DOHH2 (cell line): ENCODE data around the gene OTUD7B.

Source experiments
- H3F3A ChIP-seq: fragments of 200-600 bp; sonication (generic), shearing (Covaris generic); 2 replicates; pipeline ENCODE4 v1.6.0; 2016; ENCODE audit warnings: antibody characterized with exemption, mild to moderate bottlenecking; ENCODE audit not compliant: control insufficient read depth, insufficient read depth
- H3K27ac ChIP-seq: fragments of 200-600 bp; sonication (generic); 2 replicates; pipeline ENCODE4 v1.5.1; 2014; ENCODE audit warnings: low read depth, mild to moderate bottlenecking, low read length, moderate library complexity
- H3K27me3 ChIP-seq: fragments of 200-600 bp; sonication (generic); 2 replicates; pipeline ENCODE4 v1.6.1; 2014; ENCODE audit warnings: mild to moderate bottlenecking, low read length, mixed read lengths; ENCODE audit not compliant: control insufficient read depth
- H3K36me3 ChIP-seq: fragments of 200-600 bp; sonication (generic); 2 replicates; pipeline ENCODE4 v1.6.1; 2014; ENCODE audit warnings: mild to moderate bottlenecking, low read length, moderate library complexity, mixed read lengths; ENCODE audit not compliant: control insufficient read depth
- H3K4me1 ChIP-seq: fragments of 200-600 bp; sonication (generic); 2 replicates; pipeline ENCODE4 v1.6.1; 2014; ENCODE audit warnings: mild to moderate bottlenecking, low read length, mixed read lengths; ENCODE audit not compliant: control insufficient read depth
- H3K4me2 ChIP-seq: fragments of 200-600 bp; sonication (generic); 2 replicates; pipeline ENCODE4 v1.6.0; 2014; ENCODE audit warnings: mild to moderate bottlenecking, low read length, moderate library complexity
- H3K4me3 ChIP-seq: fragments of 200-600 bp; sonication (generic); 2 replicates; pipeline ENCODE4 v1.5.1; 2014; ENCODE audit warnings: mild to moderate bottlenecking, low read length, mixed read lengths
- H3K79me2 ChIP-seq: fragments of 200-600 bp; sonication (generic); 2 replicates; pipeline ENCODE4 v1.6.1; 2014; ENCODE audit warnings: mild to moderate bottlenecking, low read length, mixed read lengths; ENCODE audit not compliant: control insufficient read depth
- H3K9me2 ChIP-seq: fragments of 200-600 bp; sonication (generic); replicated peaks from 2 replicates; pipeline ENCODE4 v1.6.1; 2014; ENCODE audit warnings: mild to moderate bottlenecking, low read length, mixed read lengths; ENCODE audit not compliant: control insufficient read depth
- H3K9me3 ChIP-seq: fragments of 200-600 bp; sonication (generic); 2 replicates; pipeline ENCODE4 v1.6.1; 2014; ENCODE audit warnings: antibody characterized with exemption, low read length, mixed read lengths; ENCODE audit not compliant: control insufficient read depth, insufficient read depth
- H4K20me1 ChIP-seq: fragments of 200-600 bp; sonication (generic); 2 replicates; pipeline ENCODE4 v1.6.0; 2014; ENCODE audit warnings: low read depth, mild to moderate bottlenecking, antibody characterized with exemption, low read length, moderate library complexity; ENCODE audit not compliant: control insufficient read depth, insufficient read depth
- EZH2phosphoT487 ChIP-seq: fragments of 200-600 bp; sonication (generic); IDR thresholded peaks from 2 replicates; pipeline ENCODE4 v1.6.1; 2017; ENCODE audit warnings: borderline replicate concordance, mild to moderate bottlenecking, antibody characterized with exemption, low read length, moderate library complexity, mixed read lengths
- TF ChIP-seq, protein P1 (sequence below): fragments of 200-600 bp; sonication (generic); IDR thresholded peaks from one replicate; pipeline ENCODE4 v1.5.1; 2014; ENCODE audit warnings: antibody characterized with exemption, mild to moderate bottlenecking, low read depth, low read length; ENCODE audit not compliant: poor library complexity, severe bottlenecking

The OTUD7B gene

DNA sequence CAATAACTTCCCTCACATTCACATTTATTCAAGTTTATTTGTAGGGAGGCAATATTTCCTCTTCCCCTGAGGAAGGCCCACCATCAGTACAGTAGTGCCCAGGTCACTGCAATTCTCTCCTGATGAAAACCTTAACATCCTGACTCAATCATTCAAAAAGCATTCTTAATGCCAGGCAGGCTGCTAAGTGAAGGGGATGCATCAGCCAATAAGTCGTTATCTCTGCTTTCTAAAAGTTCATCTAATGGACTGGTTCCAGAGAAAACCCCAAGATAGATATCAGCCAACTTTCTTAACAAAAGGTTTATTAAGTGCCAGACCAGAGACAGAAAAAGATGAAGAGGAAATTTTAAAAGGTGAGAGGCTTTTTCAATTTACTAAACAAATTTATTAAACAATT, 17.3 kb downstream of the OTUD7B start:
- peaks cover 11% of the 10 kb centered on the region for H3K4me1 ChIP-seq
- peaks cover 5% of the 10 kb centered on the region for H3F3A ChIP-seq
- H3K9me2 ChIP-seq = no peaks in the 10 kb centered on the region
- no peak overlapping the region for H3K4me2 ChIP-seq
- no peaks in the 10 kb centered on the region for H3K79me2 ChIP-seq
- no peaks in the 10 kb centered on the region for H3K36me3 ChIP-seq
- H3K27ac ChIP-seq = no peak overlapping the region
- H3K4me3 ChIP-seq = no peak overlapping the region
- no peak for TF ChIP-seq EZH2phosphoT487
- TF ChIP-seq, protein P1, sequence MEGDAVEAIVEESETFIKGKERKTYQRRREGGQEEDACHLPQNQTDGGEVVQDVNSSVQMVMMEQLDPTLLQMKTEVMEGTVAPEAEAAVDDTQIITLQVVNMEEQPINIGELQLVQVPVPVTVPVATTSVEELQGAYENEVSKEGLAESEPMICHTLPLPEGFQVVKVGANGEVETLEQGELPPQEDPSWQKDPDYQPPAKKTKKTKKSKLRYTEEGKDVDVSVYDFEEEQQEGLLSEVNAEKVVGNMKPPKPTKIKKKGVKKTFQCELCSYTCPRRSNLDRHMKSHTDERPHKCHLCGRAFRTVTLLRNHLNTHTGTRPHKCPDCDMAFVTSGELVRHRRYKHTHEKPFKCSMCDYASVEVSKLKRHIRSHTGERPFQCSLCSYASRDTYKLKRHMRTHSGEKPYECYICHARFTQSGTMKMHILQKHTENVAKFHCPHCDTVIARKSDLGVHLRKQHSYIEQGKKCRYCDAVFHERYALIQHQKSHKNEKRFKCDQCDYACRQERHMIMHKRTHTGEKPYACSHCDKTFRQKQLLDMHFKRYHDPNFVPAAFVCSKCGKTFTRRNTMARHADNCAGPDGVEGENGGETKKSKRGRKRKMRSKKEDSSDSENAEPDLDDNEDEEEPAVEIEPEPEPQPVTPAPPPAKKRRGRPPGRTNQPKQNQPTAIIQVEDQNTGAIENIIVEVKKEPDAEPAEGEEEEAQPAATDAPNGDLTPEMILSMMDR = no peak
- H3K9me3 ChIP-seq = no peaks in the 10 kb centered on the region
- H4K20me1 ChIP-seq = peaks cover 5% of the 10 kb centered on the region
- peaks cover 61% of the 10 kb centered on the region for H3K27me3 ChIP-seq

DNA sequence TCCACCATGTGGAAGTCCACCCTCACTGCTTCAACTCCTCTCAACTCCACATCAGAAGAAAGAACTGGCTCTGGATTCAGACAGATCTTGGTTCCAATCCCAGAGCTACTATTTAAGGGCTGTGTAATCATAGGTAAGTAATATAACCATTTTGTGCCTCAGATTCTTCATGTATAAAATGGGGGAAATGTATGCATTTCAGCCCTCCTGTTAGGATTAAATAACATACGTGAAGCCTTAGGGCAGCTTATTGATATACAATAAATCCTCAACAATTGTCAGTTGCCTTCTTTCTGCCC, 23.3 kb downstream of the OTUD7B start:
- Histone ChIP-seq H3K4me1 (no peaks in the 10 kb centered on the region), H3K79me2 (no peaks in the 10 kb centered on the region), H3K9me2 (no peaks in the 10 kb centered on the region), H3K4me3 (no peak overlapping the region), H4K20me1 (no peaks in the 10 kb centered on the region; the same call in 1 of the 2 replicates), H3K4me2 (no peak overlapping the region), H3F3A (no peaks in the 10 kb centered on the region), H3K27ac (no peak overlapping the region), H3K36me3 (no peaks in the 10 kb centered on the region), H3K9me3 (no peaks in the 10 kb centered on the region), H3K27me3 (peaks cover 56% of the 10 kb centered on the region)
- TF ChIP-seq, protein P1 = no peak
- TF ChIP-seq EZH2phosphoT487 = no peak

DNA sequence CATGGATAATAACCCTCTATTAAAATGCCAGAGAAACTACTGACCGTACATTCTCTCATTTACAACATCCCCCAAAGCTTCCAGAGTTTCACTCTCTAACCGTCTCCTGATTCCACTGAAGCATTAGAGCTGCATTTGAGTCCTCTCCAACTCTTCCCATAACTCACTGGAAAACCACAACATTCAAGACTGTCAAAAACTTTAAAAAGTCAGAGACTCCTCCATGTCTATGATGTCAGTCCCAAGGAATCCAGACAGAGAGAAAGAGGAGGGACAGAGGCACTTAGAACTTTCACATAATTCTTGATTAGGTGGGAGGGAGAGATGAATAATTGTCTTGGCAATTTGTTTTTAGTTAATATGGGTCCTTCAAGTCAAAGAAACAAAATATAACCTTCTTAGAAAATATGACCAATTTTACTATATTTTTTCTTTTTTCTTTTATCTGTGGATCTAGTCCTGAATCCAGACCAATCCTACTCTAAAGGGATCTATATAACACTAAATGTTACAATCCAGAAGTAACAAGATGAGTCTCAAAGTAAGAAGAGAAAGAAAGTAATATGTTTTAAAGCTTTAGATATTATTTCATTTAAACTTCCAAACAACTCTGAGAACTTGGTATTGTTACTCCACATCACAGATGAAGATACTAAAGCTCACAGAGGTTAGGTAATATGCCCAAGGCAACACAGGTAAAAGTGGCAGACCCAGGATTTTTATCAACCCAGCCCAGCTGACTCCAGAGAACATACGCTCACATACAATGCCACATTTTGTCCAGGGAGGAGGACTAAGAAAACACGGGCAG, 23.8 kb downstream of the OTUD7B start:
- H3K4me1 ChIP-seq = no peaks in the 10 kb centered on the region
- H3F3A ChIP-seq = no peaks in the 10 kb centered on the region
- no peak overlapping the region for H3K4me3 ChIP-seq
- no peaks in the 10 kb centered on the region for H3K79me2 ChIP-seq
- H3K9me2 ChIP-seq = no peaks in the 10 kb centered on the region
- H3K27me3 ChIP-seq = peaks cover 56% of the 10 kb centered on the region
- H3K36me3 ChIP-seq = no peaks in the 10 kb centered on the region
- H3K4me2 ChIP-seq = no peak overlapping the region
- TF ChIP-seq, protein P1 = no peak
- TF ChIP-seq EZH2phosphoT487 = no peak
- no peak overlapping the region for H3K27ac ChIP-seq
- H4K20me1 ChIP-seq = no peaks in the 10 kb centered on the region; the same call in 1 of the 2 replicates
- no peaks in the 10 kb centered on the region for H3K9me3 ChIP-seq
